GM06990 (cell line): ENCODE results near the gene CCT7.

Source experiments
- DNase-seq: peaks from one replicate; pipeline ENCODE4 v3.0.0-alpha.2; 2011; ENCODE audit not compliant: insufficient read length; ENCODE audit errors: extremely low read depth
- H3K27me3 ChIP-seq: replicated peaks from 2 replicates; pipeline ENCODE4 v1.6.0; 2011; ENCODE audit warnings: low read length; ENCODE audit not compliant: control insufficient read depth, insufficient read depth
- H3K36me3 ChIP-seq: 2 replicates; pipeline ENCODE4 v1.5.1; 2011; ENCODE audit warnings: low read length; ENCODE audit not compliant: control insufficient read depth, insufficient read depth
- H3K4me3 ChIP-seq: replicated peaks from 2 replicates; pipeline ENCODE4 v1.5.1; 2011; ENCODE audit warnings: low read depth, mild to moderate bottlenecking, control low read depth, low read length
- TF ChIP-seq, protein P1 (sequence below): IDR thresholded peaks from 2 replicates; pipeline ENCODE4 v1.5.1; 2011; ENCODE audit warnings: low read length, control low read depth, mild to moderate bottlenecking, inconsistent platforms; ENCODE audit not compliant: insufficient read depth, poor library complexity, severe bottlenecking

The CCT7 gene

DNA sequence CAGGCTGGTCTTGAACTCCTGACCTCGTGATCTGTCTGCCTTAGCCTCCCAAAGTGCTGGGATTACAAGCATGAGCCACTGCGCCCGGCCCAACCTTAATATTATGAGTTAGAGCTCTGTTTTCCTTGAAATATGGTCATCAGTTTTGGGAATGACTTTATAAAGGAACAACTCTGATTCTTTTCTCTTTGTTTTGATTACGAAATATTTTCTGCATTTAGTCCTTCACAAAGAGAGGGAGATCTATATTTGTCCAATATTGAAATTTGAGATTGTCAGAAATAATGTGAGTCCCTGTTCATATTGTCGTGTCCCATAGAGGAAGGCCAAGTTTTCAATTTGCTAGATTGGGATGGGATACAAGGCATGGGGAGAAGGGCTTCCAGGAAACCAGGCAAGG is 16.9 kb upstream of the CCT7 start:
- H3K27me3 ChIP-seq: no peaks in the 10 kb centered on the region
- no peaks in the 10 kb centered on the region; the same call in none of the 2 replicates for H3K36me3 ChIP-seq
- TF ChIP-seq, protein P1, sequence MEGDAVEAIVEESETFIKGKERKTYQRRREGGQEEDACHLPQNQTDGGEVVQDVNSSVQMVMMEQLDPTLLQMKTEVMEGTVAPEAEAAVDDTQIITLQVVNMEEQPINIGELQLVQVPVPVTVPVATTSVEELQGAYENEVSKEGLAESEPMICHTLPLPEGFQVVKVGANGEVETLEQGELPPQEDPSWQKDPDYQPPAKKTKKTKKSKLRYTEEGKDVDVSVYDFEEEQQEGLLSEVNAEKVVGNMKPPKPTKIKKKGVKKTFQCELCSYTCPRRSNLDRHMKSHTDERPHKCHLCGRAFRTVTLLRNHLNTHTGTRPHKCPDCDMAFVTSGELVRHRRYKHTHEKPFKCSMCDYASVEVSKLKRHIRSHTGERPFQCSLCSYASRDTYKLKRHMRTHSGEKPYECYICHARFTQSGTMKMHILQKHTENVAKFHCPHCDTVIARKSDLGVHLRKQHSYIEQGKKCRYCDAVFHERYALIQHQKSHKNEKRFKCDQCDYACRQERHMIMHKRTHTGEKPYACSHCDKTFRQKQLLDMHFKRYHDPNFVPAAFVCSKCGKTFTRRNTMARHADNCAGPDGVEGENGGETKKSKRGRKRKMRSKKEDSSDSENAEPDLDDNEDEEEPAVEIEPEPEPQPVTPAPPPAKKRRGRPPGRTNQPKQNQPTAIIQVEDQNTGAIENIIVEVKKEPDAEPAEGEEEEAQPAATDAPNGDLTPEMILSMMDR: no peak
- H3K4me3 ChIP-seq: no peak overlapping the region
- DNase-seq: no peak

DNA sequence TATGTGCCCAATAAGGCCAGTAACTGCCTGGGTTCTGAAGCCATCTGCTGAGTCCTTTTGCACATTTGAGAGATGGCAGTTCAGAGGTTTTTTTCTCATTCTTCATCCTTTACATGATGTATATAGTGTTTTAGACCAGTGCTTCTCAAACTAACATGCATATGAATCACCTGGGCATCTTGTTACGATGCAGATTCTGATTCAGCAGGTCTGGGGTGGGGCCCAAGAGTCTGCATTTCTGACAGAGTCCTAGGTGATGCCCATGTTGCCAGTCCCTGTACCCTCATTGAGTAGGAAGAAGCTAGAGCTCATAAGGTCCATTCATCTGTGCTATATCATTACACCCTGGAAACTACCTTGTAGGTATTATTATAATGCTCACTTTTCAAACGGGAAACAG is 16.3 kb upstream of the CCT7 start:
- TF ChIP-seq, protein P1: no peak
- Histone ChIP-seq H3K27me3 (no peaks in the 10 kb centered on the region), H3K4me3 (no peak overlapping the region), H3K36me3 (no peaks in the 10 kb centered on the region; the same call in none of the 2 replicates)
- DNase-seq: no peak

DNA sequence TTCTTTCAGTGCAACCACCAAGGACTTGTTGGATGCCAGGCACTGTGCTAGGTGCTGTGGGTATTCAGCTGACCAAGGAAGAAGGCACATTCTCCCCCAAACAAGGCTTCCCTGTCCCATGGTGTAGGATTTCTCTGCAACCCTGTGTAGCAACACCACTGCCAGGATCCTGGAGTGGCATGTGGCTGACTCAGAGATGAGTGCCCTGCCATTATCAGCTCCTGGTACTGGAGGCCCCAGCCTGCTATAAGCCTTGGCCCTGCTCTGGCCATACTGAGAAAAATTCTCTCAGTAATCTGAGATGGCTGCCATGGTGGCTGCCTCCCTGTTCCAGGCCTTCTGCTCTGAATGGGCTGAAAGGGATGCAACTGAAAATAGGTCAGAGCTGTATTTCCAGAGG is 15.8 kb upstream of the CCT7 start:
- TF ChIP-seq, protein P1: no peak
- H3K4me3 ChIP-seq: no peak overlapping the region
- DNase-seq: no peak
- H3K36me3 ChIP-seq: peaks cover under 1% of the 10 kb centered on the region
- H3K27me3 ChIP-seq: no peaks in the 10 kb centered on the region

- Histone ChIP-seq H3K4me3 (no peak overlapping the region), H3K36me3 (peaks cover 20% of the 10 kb centered on the region), H3K27me3 (no peaks in the 10 kb centered on the region)
- no peak for DNase-seq
- TF ChIP-seq, protein P1: no peak
These were observed 10.3 kb upstream of the CCT7 start for GRCh38 chr2:73223821-73224220.

- no peaks in the 10 kb centered on the region for H3K27me3 ChIP-seq
- DNase-seq: no peak
- TF ChIP-seq, protein P1: no peak
- H3K4me3 ChIP-seq: no peak overlapping the region
- H3K36me3 ChIP-seq: peaks cover 20% of the 10 kb centered on the region
These were observed 8.4 kb upstream of the CCT7 start for GRCh38 chr2:73225513-73226360.
